ENCODE data around the gene C14orf132. TPM values are rescaled to one million over a fixed set of nuclear protein-coding genes. Genes with fewer than 3 reads are reported as not detected.

The C14orf132 gene
- total RNA-seq, 4 donors from 2014 or later = 2.8 to 7.5 (median 5.8) TPM

DNA sequence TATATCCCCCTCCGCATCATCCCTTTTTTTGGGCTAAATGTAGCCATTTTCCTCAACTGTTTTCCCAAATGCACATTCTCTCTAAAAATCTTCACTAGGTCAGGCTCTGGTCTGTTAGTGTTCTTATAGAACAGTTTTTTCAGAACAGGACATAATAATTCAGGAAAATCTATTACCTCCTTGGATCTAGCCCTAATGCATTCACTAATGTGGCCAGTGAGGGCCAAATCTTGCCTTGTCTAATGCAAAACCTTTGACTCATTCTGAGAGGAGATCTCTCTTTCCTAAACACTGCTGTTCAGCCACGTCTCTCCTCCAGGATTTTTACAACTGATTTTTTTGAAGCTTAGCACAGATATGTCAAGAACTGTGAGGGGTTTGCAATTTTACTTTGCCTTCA lies 15.5 kb downstream of the C14orf132 start:
- TF ChIP-seq, protein P1, sequence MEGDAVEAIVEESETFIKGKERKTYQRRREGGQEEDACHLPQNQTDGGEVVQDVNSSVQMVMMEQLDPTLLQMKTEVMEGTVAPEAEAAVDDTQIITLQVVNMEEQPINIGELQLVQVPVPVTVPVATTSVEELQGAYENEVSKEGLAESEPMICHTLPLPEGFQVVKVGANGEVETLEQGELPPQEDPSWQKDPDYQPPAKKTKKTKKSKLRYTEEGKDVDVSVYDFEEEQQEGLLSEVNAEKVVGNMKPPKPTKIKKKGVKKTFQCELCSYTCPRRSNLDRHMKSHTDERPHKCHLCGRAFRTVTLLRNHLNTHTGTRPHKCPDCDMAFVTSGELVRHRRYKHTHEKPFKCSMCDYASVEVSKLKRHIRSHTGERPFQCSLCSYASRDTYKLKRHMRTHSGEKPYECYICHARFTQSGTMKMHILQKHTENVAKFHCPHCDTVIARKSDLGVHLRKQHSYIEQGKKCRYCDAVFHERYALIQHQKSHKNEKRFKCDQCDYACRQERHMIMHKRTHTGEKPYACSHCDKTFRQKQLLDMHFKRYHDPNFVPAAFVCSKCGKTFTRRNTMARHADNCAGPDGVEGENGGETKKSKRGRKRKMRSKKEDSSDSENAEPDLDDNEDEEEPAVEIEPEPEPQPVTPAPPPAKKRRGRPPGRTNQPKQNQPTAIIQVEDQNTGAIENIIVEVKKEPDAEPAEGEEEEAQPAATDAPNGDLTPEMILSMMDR (IDR thresholded peaks at IDR 0.05) = no peak
- no peak for ATAC-seq (ENCODE audit: low FRiP score)
- DNase-seq (ENCODE audit: low spot score) = no peak

DNA sequence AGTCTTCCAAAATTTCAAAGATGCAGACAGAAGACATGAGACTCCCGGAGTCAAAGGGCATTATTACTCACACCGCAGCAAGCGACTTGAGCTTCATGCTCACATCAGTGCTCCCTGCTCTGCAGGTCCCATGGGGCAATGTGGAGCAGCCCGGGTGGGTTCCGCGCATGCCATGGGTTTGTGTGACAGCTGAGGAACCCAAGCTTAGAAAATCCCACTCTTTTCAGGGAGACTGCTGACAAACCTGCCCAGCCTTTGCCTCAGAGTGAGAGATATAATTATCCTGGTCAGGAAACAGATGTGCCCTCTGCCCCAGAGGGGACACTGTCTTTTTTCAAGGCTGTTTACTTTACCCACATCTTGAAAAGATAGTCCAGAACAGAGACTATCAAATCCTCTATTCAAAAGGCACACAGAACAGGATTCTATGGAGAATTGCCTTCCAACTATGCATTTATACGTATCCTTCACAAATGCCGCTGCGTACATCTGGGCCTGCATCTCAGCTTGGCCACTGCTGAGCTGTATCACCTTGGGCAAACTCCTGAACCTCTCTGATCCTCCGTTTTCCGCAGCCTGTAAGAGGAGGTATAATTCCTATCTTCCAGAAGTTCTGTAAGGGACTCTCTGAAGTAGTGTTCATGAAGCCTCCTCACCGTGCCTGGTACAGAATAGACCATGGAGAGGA lies 16.0 kb downstream of the C14orf132 start:
- ATAC-seq (ENCODE audit: low FRiP score) = no peak
- TF ChIP-seq, protein P1 (IDR thresholded peaks at IDR 0.05) = no peak
- DNase-seq (ENCODE audit: low spot score) = no peak

DNA sequence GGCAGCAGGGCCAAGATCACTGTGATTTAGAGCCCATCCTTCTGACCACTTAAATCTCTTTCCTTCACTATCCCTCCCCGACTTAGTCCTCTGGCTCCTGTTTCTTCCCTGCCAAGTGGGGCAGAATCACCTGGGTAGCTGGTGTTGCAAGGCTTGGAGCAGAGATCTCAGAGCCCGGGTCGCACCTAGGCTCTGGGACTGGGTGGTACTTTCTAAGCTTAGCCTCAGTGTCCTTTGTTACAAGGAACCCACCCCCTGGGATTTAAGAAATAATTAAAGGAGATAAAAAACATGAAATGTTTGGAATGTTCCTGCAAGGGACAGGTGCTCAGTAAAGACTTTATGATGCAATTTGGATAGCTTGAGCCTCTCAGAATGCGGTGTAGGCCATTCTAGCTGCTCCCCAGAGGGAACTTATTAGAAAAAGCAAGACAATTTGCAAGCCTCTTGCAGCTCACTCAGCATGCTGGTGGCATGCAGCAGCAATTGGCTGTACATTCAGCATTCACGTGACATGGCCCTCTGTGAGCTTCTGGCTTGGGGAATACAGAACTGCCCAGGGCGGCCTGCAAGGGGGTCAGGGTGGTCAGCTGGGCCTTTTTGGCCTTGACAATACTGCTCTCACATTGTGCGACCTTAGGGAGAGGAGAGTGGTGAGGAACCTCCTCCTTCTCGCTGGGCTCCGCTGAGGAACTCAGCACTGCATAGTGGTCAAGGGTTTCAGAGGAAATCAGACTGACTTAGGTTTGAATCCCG lies 16.8 kb downstream of the C14orf132 start:
- TF ChIP-seq, protein P1 (IDR thresholded peaks at IDR 0.05) = no peak
- ATAC-seq (ENCODE audit: low FRiP score) (no peak), DNase-seq (ENCODE audit: low spot score) (no peak)

DNA sequence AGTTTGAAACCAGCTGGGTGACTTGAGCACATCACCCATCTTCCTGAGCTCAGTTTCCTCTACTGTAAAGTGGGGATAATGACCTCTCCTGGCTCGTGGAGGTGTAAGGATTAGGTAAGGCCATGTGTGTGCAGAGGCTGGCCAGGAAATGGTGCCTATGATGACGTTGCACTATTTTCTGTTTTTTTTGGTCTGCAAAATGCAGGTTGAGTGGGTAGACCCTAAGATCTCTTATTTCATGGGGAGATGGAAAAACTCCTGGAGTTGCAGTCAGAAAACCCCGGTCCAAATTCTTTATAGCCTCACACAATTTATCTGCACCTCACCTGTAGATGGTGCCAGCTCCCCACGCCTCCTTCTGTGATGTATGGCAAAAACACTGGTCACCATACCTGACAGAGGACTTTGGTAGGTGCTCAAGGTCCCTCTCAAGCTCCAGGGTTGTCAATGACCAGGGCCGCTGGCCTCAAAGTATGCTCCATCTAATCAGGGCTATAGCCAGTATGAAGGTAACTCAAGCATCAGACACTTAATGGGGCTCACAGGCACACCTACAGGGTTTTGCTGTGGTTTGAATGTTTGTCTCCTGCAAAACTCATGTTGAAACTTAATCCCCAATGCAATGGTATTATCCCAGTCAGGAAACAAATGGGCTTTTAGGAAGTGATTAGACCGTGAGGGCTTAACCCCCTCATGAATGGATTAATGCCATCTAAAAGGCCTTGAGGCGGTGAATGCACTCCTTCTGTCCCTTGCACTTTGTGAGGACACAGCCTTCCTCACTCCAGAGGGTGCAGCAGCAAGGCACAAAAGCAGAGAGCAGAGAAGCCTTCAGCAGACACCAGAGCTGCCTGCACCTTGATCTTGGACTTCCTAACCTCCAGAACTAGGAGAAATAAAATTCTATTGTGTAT lies 17.6 kb downstream of the C14orf132 start:
- DNase-seq (ENCODE audit: low spot score) = no peak
- TF ChIP-seq, protein P1 (IDR thresholded peaks at IDR 0.05) = no peak
- no peak for ATAC-seq (ENCODE audit: low FRiP score)

DNA sequence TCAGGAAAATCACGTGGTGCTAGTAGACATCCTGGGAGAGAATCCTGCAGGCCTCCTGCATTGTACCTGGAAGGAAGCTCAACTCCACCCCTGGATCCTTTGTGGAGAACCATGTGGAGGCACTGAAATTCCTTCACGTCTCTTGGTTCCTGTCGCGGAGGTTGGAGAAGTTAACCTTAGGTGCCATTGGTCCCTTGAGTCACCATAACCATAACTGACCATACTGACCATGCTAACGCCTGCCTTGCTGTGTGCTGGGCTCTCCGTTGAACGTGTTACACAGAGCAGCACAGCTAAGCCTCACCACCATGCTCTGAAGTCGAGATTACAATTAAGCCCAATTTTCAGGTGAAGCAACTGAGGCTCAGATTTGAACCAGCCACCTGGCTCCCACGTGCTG lies 18.6 kb downstream of the C14orf132 start:
- TF ChIP-seq, protein P1 (IDR thresholded peaks at IDR 0.05) = no peak
- ATAC-seq (ENCODE audit: low FRiP score) (no peak), DNase-seq (ENCODE audit: low spot score) (no peak)

DNA sequence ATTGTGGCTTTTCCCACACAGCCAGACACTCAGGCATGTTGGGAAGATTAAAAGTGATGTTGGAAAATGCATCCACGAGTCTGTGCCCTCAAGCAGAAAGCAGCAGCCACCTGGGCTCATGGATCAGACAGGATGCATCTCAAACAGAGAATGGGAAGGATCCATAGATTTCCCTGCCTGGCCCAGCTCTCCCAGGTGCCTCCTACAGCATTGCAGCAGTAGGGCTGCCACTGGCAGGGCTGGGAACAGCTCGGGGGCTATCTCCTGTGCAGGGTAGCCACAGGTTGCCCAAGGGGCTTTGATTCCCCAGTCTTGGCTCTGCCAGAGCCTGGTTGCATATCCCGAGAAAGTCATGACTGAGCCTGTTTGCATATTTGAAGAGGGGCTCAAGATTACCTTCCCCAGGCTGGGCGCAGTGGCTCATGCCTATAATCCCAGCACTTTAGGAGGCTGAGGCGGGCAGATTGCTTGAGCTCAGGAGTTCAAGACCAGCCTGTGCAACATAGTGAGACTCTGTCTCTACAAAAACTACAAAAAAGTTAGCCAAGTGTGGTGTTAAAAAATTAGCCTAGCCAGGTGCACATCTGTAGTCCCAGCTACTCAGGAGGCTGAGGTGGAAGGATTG lies 19.5 kb downstream of the C14orf132 start:
- TF ChIP-seq, protein P1 (IDR thresholded peaks at IDR 0.05) = no peak
- DNase-seq (ENCODE audit: low spot score) (no peak), ATAC-seq (ENCODE audit: low FRiP score) (no peak)
